CD1c-positive myeloid dendritic cell (primary cell): Measurements from ENCODE around the gene DOK6.
A peak's percentile ranks its signal among the peaks of the same experiment; 100 is the strongest.

Experiments
- DNase-seq: peaks from one replicate; pipeline ENCODE4 v3.0.0-alpha.2; 2016; ENCODE audit errors: extremely low spot score

The DOK6 gene

DNA sequence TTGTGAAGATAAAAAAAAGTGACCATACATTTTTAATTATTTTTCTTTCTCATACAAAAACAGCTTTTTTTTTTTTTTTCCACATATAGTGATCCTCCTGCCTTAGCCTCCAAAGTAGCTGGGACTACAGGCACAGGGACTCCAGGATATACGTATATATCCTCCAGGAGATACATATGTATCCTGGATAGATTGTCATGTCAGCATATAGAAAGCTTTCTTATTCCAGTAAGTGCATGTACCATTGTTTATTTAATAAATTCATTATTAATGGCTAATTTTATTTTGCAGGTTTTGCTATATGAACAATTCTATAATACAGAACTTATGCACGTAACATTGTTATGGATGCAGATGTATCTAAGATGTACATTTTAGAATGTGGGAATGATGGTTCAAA lies 138.7 kb downstream of the DOK6 start:
- DNase-seq = no peak

DNA sequence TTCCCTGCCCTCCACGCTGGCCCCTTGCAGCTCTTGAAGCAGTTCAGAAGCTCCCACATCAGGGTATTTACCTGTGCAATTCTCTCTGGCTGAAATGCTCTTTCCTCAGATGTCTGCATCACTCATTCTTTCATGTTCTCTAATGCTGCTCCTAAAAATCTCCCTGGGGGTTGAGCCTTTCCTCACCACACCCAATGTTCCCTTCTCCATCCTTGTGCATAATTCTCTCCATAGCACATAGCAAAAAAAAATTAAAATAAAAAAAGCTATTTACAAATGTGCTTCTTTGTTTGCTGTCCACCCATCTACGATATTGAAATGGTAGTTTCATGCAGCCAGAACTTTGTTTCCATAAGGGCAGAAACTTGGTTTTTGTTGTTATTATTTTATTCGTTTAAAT lies 155.5 kb downstream of the DOK6 start:
- no peak for DNase-seq

DNA sequence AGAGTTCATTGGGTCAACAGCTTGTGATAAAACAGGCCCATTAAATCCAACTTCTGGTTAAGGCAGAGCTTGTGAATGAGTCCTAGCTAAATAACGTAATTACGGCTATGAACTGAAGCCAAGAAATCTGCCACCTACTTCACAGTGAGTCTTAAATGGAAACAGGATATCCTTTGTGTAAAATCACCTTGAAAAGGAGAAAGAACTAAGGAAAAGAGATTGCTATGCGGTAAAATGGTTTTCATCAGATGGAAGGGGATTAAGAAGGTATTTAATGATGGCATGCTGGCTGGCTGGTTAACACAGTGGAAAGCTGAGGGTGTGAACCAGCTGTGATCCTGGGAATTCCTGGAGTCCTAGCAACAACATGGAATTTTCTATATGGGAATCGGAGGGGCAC lies 156.6 kb downstream of the DOK6 start:
- no peak for DNase-seq

DNA sequence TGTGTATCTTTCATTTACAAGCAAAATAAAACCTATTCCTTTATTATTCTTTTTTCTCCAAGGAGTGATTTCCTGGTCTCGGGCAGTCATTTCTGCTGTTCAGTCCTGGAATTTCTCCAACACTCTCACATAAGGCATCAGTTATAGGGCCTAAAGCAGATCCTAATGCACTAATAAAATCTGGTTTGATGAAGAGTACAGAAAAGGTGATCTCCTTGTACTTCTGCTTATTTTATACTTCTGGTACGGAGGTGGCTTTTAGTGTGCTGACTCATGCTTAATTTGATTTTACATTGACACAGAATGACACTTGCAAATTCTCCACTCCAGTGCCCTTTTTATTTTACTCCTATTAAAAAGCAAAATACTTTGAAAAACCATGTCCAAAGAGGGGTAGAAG lies 157.4 kb downstream of the DOK6 start:
- DNase-seq = no peak

DNA sequence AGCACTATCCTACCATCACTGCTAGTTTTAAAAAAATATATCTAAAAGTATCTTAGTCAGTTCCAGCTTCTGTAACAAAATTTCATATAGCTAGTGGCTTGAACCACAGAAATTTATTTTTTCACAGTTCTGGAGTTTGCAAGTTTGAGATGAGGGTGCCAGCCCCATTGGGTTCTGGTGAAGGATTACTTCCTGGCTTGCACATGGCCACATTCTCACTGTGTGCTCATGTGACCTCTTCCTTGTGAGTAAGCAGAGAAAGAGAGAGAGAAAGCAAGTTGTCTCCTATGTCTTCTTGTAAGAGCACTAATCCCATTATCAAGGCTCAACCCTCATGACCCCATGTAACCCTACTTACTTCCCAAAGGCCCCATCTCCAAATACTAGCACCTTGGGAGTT lies 158.9 kb downstream of the DOK6 start:
- DNase-seq = no peak

DNA sequence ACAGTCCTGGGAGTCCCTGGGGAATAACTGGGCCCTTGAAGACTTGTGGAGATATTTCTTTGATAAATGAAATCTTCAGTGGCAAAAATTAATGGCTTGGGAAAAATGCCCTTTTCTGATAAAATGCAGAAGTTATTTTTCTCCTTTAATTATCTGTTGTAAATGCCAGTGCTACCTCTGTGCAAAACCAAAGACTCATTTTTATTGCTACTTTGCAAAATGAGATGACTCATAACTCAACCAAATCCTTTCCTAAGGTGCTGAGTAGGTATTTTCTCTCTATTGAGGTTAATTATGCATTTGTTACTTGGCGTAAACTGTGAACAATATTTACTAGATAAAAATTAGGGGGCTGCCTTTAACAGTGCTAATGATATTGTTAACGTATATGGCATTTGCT lies 163.9 kb downstream of the DOK6 start:
- DNase-seq = no peak

DNA sequence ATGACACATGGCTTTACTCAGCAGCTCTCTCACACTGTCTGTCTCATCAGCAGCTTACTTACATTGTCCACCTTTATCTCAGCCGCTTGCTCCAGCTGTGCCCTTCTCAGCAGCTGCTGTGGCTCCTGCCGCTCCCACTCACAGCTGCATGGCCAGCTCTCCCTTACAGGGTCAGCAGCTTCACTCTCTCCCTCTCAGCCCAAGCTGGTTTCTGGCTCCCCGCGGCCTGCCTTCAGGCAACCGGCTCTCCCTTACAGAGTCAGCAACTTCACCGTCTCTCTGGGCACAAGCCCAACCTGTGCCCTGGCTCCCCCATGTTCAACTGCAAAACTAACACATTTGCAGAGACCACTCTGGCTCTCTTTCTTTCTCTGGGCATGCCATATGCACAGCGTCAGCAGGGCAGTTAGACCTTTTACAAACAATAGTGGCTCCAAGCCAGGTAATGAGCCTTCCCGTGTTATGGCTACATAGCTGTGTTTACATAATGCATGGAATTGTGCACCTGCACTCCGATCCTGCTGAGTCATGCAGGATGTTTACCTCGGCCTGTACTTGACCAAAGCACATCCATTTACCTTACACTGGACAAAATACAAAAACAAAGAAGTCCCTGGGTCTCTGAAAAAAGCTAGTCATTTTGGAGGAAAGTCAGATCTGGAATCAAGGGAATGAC lies 167.3 kb downstream of the DOK6 start:
- DNase-seq = no peak

DNA sequence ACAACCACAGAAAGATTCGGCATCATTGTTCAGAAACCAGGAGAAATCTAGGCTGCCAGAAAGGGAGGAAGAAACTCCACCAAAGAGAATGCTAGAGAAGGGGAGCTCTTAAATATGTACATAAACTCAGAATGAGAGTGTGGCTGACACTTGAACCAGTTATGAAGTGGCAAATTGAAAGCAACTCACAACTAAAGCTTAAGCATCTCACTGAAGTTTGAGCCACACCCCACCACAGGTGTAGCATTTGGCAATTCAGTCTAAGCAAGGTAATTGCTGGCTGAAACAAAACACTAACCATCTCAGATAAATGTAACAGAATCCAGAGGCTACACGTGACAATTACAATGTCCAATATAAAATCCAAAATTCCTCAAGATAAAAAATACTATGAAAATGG lies 168.4 kb downstream of the DOK6 start:
- no peak for DNase-seq

DNA sequence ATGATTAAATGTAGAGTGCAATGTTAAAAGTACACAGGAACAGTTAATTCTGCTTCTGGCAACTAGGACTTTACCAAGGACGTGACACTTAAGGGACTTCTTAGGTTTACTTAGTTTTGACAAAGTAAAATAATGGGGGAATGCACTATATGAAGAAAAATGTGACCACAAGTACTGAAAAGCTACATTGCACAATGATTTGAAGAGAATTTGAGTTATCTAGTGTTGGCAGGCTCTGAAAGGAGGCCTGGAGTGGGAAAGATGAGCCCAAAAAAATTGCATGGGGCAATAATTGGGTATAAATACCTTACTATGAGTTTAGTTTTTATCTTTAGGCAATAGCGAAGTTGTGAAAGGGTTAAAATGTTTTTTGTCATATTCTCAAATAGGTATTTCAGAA lies 173.7 kb downstream of the DOK6 start:
- no peak for DNase-seq

DNA sequence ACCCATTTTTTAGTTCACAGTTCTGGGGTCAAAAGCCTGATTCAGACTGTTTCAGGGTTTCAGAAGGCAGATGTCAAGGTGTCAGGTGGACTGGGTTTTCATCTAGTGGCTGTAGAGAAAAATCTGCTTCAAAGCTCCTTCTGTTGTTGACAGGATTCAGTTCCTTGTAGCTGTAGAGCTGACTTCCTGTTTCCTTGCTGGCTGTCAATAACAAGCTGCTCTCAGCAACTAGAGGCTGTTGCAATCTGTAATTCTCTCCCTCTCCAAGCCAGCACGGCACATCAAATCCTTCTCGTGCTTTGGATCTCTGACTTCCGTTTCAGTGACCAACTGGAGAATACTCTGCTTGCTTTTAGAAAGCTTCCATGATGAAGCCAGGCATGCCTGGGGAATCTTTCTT lies 179.4 kb downstream of the DOK6 start:
- DNase-seq = peak; percentile 2

DNA sequence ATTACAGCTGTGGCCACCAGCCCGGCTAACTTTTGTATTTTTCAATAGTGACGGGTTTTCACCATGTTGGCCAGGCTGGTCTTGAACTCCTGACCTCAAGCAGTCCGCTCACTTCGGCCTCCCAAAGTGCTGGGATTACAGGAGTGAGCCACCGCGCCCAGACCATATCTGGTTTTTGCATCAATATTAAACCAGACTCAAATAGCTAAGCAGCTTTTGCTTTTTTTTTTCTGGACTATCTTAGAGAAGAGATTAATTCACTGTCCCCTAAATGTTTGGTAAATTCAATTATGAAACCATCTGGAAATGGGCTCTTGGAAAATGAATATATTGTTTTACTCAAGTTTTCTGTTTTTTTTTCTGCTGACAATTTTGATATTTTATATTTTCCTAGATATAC lies 183.7 kb downstream of the DOK6 start:
- DNase-seq = no peak

DNA sequence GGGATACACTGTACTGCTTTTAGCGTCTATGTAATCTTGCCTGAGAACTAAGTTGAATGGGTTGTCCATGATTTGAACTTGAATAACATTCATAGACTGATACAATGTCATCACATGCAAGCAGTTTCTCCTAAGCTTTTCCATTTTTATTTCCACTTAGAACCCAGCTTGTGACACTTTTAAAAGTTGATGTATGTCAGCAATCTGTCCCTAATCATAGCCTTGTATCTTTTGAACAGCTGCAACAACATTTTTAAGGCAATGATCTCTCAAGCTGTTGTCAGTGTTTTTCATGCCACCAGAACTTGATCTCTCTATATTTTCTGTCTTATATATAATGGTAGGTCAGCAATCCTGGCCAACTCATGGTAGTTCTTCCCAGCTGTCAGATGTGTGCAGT lies 185.0 kb downstream of the DOK6 start:
- no peak for DNase-seq

DNA sequence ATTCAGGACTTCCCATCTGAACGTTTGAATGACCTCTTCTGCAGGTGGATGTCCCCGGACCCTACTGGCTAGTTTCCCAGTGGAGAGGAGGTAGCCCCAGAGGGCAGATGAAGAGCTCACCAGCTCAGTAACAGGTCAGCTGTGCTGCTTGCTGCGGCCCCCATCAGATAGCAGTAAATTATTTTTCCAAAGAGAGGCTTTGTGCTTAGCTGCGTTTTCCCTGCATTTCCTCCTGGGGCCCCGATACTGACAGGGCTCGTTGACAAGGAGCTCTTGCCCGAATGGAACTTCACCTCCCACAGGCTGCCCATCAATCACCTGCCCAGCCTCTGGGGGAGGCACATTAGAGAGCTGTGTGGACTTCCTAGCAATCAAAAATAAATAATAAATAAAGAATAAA lies 185.8 kb downstream of the DOK6 start:
- no peak for DNase-seq

DNA sequence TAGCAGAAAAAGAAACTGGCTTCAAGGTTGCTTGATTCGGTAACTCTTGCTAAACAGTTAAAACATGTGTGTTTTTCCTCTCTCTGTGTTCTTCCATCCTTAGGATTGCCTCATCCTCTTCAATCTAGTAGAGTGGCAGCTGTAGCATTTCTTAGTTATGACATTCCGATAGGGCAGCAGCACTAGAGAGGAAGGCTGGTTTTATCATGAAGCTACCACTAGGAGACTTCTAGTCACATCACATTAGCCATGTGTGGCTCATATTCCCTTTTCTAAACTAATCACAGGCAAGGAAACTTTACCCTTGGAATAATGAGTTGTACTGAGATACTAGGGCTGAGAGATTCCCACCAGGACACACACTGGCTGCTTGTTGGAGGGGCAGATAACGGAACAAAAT lies 187.6 kb downstream of the DOK6 start:
- DNase-seq = no peak

DNA sequence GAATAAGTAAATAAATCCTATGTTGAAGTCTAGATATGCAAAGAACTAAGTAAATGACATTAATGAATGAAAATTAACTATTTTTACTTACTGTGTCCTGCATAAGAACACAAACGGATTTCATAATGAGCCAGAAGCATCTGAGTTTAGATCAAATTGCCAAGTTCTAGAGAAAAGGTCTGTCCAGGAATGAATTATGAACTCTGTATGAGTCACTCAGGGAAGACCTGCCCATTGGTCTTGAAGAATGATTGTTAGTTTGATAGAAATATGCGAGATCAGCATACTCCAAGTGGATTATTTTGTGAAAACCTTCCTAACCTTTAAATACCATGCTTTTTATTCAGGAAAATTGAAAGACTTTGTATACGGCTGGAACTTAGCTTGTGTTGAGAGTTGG lies 189.5 kb downstream of the DOK6 start:
- DNase-seq = no peak

DNA sequence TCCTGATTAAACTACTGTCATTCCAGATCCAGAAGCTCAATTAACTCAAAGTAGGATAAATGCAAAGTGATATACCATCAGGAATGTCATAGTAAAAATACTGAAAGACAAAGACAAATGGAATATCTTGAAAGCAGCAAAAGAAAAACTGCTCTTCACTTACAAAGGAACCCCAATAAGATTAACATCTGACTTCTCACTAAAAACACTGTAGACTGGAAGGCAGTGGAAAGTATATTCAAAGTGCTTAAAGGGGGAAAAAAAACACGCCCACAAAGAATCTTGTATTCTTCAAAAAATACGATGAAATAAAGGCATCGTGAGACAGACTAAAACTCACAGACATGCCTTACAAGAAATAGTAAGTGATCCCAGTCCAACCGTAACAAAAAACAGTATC lies 195.7 kb downstream of the DOK6 start:
- DNase-seq = no peak

DNA sequence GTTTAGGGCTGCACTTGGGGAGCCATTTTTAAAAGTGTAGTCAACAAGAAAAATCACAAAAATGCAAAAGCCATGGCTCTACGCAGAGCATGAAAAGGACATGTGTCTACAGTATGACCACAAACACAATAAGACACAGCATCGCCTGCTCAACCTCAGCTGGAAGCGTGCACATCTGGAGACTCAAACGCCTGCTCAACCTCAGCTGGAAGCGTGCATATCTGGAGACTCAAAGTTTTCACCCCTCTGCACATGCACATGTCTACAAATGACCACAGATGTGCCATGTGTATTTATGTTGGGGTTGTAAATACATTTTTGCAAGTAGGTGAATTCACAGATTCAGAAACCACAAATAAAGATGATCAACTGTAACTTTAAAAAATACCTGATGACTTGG lies 196.9 kb downstream of the DOK6 start:
- DNase-seq = no peak

DNA sequence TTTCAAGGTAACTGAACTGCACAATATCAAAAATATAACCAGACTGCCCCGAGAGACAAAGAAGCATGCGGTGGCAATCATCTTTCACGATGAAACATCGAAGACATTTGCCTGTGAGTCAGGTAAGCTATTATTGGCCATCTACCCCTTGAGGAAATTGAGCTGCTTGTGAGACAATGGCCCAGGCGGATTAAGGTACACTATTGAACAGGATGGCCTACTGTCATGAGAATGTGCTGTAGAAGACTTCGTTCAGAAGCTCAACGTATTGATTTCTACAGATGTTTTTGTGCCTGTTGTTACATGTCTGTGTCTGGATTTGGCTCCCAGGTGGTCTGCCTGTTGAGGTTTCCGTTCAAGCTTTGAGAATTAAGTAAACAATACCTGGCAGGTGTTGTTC lies 198.7 kb downstream of the DOK6 start:
- DNase-seq = no peak

DNA sequence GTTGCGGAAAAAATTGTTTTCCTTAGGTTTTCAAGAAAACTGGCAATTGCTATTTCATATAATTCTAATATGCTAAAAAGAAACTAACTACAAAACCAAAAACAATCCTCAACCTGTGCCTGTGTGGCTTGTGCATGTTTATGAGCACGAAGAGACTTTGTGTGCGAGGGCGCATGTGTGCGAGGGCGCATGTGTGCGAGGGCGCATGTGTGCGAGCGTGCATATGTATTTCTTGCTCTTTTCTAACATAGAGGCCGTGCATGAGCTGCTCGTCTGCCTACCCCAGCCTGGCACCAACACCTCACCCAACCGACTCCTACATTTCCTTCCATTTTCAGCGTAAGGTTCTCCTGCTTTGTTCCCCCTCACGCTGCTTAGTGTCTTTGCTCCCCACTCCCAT lies 211.6 kb downstream of the DOK6 start:
- DNase-seq = no peak

DNA sequence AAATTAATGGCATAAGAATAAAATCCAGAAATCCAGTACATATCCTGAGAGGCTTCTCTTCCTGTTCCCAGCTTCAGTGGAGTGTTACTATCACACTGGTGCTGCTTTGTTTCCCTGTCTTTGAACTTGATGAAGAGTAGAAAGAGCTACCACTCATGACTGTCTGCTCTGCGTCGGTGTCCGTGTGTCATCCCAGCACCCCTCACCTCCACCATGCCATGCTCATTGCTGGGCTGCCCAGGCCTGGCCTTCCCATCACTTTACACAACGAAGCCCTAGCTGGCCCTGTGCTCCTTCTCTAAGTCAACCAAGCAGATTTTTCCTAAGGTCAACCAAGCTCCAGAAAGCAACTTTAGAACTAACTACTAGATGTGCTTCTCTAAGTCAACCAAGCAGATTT lies 215.4 kb downstream of the DOK6 start:
- DNase-seq = no peak

DNA sequence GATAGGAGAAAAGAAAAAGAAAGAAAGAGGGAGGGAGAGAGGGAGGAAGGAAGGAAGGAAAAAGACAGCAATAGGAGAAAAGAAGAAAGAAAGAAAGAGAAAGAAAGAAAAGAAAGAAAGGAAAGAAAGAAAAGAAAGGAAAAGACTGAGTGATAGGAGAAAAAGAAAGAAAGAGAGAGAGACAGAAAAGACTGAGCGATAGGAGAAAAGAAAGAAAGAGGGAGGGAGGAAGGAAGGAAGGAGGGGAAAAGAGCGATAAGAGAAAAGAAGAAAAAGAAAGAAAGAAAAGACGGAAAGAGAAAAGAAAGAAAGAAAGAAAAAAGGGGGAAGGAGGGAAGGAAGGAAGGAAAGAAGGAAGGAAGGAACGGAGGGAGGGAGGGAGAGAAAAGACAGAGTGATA lies 216.7 kb downstream of the DOK6 start:
- no peak for DNase-seq

DNA sequence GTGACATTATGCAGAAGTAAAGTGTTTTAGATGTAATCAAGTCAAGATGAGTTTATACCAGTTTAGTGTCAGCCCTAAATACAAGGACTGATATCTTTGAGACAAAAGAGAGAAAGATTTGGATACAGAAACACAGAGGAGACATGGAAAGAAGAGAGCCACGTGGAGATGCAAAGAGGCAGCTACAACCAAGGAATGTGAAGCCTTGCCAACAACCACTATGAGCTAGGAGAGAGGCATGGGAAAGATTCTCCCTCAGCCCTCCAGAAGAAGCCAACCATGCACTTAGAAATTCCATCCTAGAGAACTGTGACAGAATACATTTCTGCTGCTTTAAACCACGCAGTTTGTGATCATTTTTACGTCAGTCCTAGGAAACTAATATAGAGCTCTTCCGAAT lies 217.2 kb downstream of the DOK6 start:
- no peak for DNase-seq

DNA sequence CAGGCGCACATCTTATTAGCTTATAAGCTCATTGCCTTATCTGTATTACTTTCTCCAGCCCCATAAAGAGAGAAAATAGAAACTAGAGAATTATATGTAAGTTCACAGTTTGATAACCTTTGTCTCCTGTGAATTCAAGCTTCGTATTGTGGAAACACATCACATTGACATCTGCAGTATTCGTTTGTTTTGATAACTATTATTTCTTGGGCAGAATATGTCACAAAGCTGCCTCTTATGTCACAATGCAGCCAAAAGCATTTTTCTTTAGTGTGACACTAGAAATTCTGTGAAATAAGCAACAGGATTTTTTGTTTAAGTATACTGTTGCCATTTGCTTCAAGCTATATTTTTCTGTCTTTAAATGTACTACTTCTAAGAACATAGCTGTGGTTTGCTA lies 221.5 kb downstream of the DOK6 start:
- no peak for DNase-seq

DNA sequence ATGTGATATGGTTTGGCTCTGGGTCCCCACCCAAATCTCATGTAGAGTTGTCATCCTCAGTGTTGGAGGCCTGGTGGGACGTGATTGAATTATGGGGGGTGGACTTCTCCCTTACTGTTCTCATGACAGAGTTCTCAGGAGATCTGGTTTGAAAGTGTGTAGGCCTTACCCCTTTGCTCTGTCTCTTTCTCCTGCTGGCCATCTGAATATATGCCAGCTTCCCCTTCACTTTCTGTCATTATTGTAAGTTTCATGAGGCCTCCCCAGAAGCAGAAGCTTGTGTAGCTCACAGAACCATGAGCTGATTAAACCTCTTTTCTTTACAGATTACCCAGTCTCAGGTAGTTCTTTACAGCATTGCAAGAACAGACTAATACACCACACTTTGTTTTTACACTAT lies 222.3 kb downstream of the DOK6 start:
- no peak for DNase-seq

DNA sequence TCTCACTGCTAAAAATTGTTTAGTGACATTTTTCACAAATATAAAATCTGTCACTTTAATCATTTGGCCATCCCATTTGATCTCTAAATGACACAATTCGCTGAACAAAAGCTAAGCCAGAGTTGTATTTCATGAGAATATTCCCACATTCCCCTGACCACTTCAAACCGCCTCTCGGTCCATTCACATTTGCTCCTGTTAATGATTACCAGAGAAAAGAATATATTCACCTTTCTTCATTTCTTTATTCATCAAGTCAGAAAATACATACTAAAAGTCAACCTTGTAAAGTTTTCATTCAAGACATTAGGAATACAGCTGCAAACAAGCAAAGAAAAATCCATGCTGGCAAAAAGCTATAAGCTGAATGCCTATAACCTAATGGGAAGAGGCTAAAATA lies 225.5 kb downstream of the DOK6 start:
- no peak for DNase-seq
